HG03159 (cell line): ENCODE data around the gene LIX1L.

Source experiments
- ATAC-seq: cut with Tn5 transposase; IDR thresholded peaks from one replicate; pipeline ENCODE4 v1.9.1; 2021; ENCODE audit warnings: mild to moderate bottlenecking, moderate library complexity; ENCODE audit not compliant: unreplicated experiment

The LIX1L gene

DNA sequence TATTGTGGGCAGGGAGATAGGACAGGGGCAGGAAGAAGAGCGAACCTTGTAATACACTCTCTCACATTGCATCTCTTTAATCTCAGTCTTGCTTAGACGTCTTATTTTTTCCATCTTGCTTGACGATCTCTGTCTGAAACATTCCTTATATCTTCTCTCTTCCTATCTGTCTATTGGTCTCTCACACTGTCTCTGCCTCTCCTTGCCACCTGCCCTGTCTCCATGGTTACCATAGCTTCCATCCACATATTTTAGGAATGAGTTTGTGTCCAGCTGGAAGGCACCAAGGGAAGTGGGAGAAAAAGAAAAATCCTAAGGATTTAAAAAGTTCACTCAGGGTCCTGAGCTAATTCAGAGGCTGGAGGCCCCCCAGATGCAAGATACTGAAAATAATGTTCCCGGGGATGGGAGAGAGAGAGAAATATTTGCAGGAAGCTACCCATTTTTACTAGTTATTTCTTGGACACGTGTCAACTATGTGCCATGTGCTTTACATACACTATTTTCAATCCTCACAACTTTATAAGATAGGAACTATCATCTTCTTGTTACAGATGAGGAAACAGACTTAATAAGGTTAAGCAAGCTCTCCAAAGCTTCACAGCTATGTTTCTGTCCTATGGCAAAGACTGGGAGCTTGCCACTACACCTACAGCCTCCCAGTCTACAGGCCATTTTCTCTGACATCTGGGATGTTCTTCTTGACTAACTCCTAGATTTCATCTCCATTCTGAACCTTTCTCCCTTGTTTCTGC is 5.6 kb upstream of the LIX1L start:
- no peak for ATAC-seq

DNA sequence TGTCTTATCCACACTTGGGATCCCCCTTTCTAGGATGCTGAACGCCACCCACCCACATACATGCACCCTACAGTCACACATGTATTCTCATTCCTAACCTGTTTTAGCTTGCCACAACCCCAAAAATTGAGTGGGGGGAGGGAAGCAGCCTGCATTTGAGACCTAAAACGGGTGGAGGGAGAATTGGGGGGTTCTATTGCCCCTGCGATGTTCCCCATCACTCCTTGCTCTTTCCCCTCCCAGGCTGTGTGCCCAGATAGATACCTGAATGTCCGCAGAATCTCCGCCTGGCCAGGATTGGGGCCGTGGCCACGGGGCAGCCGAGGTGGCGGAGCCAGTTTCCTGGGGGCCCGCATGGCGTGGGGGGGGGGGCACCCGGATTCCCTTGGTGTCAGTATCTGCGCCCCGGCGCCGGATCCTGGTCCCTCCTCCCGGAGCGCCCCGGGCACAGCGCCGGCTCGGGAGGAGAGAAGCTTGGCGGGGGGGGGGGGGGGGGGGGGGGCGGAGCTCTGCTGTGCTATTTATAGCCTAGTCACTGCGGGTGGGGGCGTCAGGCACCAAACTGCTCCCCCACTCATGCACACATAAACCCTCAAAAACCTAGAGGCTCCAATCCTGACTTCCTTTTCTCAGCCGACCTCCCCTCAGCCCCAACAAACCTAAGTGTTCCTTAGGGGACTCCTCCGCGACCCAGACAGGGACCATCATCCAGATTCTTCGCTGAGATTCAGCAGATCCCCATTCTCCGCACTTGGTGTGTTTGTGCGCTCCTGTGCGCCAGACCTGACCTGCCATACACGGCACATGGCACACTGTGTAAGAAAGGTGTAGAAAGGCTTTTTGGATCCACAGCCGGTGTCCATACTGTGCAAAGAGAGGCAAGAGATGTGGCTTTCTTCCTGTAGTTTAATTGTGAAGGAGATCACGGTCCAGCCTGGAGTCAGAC is 4.6 kb upstream of the LIX1L start:
- ATAC-seq = no peak

GRCh38 chr1:145961425-145962156 is 3.8 kb upstream of the LIX1L start:
- ATAC-seq = no peak

DNA sequence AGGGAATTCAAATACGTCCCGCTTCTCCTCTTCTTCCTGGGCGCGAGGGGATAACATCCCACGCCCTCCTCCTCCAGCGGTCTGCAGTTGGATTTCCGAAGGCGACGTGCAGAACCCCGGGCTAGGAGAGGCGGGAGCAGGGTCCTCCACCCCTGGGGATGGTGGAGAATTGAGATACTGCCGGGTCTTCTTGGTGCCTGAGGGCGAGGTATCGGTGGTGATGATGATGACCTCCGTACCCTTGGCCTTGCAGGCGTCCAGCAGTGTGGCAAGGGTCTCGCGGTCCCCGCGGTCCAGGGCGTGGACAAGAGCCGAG is 3.2 kb upstream of the LIX1L start:
- no peak for ATAC-seq

GRCh38 chr1:145960468-145961108 is 2.8 kb upstream of the LIX1L start:
- no peak for ATAC-seq

DNA sequence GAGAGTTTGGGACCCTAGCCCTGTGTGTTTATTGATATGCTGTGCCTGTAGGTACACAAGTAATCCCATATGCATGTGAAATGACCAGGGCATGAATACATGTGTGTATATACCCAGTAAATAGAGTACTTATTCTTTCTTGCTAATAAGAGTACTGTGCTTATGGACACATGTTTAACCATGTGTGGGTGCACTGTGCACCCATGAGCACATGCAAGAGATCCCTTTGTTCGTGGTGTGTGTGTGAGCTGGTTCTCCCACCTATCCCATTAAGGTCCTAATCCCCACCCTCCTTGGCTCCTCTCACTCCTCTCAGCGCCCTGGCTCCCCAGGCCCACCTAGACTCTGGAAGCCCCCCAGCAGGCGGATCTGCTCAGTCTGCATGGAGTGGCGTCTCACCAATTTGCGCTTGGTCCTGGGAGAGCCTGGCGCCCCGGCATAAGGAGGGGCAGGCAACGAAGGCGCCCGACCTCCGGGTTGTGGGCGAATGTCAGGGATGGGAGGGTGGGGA is 2.2 kb upstream of the LIX1L start:
- ATAC-seq = no peak

GRCh38 chr1:145959333-145959732 is 1.5 kb upstream of the LIX1L start:
- ATAC-seq = no peak

GRCh38 chr1:145958734-145959133 is 917 bp upstream of the LIX1L start:
- no peak for ATAC-seq

GRCh38 chr1:145956781-145957442 is 905 bp downstream of the LIX1L start:
- no peak for ATAC-seq

GRCh38 chr1:145956361-145956760 is 1.5 kb downstream of the LIX1L start:
- ATAC-seq = no peak

DNA sequence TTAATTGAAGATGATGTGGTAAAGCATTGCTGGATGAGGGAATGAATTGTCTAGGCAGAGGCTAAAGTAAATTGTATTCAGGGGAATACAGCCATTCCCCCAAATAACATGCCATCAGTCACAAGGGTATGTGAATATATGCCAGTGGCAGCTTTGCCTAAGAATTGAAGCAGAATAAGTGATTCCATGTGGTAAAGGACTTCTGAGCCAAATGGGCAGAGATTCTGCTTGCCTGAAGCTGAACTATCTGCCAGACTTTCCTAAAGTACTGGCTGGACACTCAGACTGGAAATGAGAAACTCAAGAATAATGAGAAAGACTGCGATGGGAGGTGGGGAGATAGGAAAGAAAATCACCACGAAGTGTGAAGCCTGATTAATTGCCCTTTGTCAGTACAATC is 2.4 kb downstream of the LIX1L start:
- no peak for ATAC-seq

GRCh38 chr1:145953861-145954260 is 4.0 kb downstream of the LIX1L start:
- no peak for ATAC-seq

DNA sequence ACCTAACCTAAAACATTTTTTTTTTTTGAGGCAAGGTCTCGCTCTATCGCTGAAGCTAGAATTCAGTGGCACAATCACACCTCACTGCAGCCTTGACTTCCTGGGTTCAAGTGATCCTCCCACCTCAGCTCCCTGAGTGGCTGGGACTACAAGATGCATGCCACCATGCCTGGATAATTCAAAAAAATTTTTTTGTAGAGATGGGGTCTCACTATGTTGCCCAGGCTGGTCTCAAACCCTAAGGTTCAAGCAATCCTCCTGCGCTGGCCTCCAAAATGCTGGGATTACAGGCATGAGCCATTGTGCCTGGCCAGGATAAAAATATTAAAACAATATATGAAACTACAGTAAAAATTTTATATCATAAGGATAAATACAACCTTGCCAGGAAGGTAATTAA is 4.9 kb downstream of the LIX1L start:
- ATAC-seq = no peak

DNA sequence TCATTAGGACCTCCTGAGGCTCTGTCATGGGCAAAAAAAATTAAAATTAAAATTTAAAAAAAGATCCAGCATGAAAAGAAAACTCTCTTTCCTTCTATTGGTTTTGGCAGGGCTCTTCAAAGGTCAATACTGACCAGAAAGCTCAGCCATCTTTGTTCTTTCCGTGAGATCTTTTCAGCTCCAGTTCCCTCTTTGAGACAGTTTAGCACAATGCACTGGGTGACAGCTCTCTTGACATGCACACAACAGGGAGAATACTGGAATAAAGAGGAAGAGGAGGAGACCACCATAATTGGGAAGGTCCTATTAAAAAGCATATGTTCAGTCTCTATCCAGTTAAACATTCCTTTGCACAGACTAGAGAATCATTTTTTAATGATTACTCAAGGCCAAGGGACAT is 6.3 kb downstream of the LIX1L start:
- no peak for ATAC-seq

DNA sequence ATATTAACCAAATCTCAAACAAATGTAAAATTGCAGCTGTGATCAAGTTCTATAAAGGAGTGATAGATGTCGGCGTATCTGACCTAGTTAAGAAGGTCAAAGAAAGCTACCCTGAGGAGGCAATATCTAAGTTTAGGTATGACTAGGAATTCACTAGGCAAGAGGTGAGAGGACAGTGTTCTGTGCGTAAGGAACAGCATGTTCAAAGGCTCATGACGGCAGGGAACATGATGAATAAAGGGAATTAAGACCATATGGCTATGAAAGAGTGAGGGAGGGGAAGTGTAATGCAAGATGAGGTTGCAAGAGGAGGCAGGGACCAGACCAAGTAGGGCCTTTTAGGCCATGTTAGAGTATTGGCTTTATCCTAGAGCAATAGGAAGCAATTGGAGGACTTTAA is 8.6 kb downstream of the LIX1L start:
- ATAC-seq = no peak

DNA sequence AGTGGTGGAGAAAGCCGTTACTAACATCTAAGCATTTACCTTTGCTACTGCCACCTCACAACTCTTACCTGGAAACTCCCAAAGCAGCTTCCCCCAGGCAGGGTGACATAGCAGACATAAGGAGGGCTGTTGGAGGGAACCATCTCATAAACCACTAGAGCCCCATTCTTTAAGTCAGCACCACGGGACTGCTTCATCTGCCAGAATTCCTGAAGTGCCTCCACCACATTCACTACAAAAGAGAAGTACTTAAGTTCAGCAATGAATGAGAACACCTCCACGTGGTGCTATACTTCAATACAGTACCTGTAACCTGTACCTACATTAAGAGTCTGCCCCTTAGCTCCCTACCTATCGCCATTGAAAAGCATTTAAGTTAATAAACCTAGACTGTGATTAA is 10.3 kb downstream of the LIX1L start:
- ATAC-seq = no peak

DNA sequence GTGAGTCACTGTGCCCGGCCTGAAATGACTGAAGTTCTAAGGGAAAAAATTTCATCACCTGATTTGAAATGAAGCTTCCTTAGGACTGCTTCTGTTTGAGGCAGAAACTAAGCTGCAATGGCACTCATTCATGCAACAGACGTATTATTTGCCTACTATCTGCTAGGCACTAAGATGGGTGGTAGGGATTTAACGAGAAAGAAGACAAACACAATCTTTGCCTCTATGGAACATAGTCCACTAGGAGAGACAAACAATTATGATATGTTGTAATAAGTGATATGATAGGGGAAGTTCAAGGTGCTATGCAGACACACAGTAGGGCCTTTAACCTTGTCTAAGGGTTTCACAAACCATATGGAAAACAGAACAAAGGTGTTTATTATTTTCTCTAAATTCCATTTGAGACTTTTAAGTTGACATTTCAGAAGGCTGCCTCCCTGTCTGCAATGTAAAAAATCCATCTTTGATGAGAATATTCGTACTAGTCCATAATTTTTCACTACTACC is 11.3 kb downstream of the LIX1L start:
- ATAC-seq = no peak

GRCh38 chr1:145944532-145944931 is 13.3 kb downstream of the LIX1L start:
- ATAC-seq = no peak

GRCh38 chr1:145942871-145943270 is 14.9 kb downstream of the LIX1L start:
- ATAC-seq = no peak

DNA sequence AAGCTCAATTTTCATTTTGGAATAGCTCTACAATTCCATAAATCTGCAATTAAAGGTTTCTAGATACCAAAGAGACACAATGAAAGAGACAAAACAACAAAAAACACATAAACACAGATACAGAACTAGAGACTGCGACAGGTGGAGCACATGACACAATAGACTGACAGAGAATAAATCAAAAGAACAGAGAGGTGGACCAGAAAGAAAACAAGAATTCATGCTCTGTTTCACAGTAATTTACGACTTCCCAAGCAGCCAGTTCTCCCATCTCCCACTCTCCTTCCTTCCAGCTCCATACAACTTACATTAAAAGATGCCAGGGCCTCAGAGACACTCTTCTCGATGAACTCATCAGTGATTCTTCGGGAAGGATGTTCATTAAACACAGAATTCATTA is 15.4 kb downstream of the LIX1L start:
- no peak for ATAC-seq
